SIG-M5 treated with dmso at 0.1 percent for 504 hours (cell line): Measurements from ENCODE around the gene DEPDC7.

Experiments
- DNase-seq: peaks from one replicate; lab custom pipeline; 2025; ENCODE audit not compliant: unreplicated experiment; lab: John Stamatoyannopoulos, UW

DEPDC7 gene

DNA sequence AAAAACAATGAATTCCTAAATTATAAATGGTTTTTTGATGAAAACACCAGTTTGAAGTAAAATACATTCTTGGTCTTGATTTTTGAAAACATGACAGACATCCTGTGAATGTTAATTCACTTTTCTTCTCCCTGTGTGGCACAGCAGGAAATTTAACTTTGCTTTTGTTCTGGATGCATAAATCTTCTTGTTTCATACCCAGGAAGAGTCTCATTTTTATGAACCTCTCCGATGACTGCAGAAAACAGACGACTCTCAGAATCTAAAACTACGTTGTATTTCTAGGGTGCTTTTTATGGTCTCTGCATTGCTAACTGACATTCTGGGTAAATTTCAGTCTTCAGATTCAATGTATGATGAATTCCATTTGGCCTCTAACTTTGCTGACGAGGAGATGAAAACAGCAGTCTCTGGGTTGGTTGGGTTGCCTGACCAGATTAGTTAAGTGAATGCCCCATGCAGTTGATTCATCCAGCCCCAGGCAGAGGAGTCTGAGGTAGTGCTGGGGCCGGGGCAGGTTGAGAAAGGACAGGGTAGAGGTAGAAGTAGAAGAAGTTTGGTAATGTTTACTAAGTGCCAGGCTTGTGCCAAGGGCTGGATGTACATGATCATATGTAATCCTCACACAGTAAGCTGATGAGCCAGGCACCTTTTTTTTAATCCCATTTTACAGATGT lies 43.8 kb downstream of the DEPDC7 start:
- DNase-seq, result no peak

DNA sequence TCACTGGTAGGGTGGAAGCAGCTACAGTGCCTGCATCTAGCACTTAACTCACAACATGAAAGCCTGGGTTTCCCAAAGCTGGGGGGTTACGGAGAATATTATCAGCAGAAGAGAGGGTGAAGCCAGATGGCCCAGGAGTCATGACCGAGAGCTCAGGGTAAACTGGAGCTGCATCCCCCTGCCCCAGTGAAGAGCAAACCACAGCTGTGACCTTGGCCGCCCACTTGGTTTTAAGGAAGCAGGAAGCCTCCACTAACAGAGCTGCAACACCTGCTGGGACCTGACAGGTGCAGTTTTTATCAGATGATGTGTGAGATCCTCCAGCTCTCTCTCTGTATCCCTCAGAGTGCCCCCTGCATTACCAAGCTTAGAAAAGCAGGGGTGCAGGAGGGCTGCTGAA lies 44.6 kb downstream of the DEPDC7 start:
- DNase-seq, result no peak

DNA sequence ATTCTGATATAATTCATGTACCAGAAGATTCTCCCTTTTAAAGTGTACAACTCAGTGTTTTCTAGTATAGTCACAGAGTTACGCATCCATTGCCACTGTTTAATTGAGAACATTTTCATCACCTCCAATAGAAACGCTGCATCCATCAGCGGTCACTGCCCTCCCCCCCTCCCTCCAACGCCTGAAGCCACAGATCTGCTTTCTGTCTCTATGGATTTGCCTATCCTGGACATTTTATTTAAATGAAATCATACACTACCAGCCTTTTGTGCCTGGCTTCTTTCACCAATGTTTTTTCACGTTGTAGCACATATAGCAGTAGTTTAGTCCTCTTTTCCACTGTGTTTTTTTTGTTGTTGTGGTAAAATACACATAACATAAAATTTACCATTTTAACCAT lies 46.5 kb downstream of the DEPDC7 start:
- no peak for DNase-seq

DNA sequence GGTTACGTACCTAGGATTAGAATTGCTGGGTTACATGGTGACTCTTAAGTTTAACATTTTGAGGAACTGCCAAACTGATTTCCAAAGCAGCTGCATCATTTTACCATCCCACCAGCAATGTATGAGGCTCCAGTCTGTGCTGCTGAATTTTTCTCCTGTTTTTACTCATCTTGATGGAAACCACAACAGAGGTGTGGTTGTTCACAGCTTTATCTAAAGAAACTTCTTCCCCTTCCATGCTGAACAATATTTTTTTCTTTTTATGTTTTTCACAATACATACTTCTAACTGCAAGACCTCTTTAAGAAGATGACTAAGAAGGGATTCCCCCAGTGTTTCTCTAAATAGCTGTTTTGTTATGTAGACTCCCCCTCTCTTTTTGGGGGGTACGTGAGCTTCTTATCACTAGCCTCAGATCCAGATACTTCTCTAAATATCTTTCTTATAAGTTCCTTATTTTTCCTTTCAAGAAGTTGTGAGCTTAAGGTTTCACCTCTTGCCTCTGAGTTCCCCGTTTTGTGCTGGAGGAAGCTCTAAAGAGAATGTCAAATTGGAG lies 47.7 kb downstream of the DEPDC7 start:
- peak; percentile 64 for DNase-seq

DNA sequence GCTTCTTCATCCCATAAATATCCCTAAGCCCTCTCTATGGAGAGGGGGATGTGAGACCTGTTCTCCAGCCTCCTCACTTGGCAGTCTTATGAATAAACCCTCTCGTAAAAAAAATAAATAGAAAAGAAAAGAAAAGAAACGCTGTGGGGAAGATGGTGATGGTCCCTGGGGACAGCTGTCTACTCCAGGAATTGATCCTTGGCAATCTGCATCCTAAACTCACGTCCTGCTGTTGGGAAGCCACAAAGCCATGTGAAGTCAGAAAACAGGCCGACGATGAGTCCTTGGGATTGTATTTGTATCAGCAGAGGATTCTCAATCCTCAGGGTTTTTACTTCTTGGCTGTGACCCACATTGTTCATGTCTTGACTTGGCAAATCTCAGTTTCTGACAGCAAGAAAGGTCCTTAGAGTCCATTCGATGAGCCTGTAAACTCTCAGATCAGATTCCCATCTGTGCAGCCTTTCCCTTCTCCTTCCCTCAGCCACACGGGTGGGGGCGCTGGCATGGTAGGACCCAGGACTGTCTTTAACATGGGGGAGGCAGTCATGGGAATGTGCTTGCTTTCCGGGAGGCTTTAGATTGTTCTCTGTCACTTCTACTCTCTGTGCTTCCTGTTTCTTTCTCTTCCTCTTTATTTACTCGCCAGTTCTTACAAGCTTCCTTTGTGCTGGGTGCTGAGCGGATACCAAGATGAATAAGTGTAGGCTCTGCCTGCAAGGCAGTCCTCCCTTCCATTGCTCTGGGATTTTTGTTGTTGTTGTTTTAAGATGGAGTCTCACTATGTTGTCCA lies 48.6 kb downstream of the DEPDC7 start:
- peak; percentile 80 for DNase-seq

DNA sequence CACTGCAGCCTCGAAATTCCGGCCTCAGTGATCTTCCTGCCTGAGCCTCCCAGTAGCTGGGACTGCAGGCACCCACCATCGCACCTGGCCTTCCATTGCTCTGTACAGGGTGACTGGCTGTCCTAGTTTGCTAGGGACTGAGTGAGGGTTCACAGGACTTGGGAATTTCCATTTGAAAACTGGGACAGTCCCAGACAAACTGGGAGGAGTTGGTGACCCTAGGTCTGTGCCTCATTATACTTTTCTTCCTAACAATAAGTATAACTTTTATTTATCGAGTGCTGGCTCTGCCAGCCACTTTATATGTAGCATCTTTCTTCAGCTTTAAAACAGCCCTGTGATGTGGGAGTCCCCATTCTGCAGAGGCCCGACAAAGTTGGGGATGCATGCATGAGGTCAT lies 49.2 kb downstream of the DEPDC7 start:
- DNase-seq, result no peak

DNA sequence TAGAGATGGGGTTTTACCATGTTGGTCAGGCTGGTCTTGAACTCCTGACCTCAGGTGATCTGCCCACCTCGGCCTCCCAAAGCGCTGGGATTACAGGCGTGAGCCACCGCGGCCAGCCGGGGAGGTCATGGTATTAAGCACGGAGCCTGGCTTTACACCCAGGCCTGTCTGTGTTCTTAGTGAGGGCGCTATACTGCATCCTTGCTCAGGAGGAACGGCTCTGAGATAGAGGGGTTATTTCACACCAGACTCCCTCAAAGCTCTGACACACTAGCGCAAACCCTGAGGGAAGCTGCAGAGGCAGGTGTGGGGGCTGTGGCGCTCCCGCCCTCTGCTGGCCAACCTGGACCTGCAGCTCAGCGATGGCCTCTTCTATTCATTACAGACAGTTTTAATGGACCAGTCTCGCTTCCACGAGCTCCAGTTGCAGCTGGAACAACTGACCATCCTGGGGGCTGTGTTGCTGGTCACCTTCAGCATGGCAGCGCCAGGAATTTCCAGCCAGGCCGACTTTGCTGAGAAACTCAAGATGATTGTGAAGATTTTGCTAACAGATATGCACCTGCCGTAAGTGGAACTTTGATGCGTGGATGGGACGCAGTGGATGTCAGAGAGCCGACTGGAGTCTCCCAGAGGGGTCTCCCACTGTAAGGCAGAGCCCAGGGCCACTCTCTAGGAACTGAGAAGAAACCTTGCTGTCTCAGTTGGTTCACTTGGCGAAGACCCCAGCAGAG lies 49.9 kb downstream of the DEPDC7 start:
- peak; percentile 55 for DNase-seq

DNA sequence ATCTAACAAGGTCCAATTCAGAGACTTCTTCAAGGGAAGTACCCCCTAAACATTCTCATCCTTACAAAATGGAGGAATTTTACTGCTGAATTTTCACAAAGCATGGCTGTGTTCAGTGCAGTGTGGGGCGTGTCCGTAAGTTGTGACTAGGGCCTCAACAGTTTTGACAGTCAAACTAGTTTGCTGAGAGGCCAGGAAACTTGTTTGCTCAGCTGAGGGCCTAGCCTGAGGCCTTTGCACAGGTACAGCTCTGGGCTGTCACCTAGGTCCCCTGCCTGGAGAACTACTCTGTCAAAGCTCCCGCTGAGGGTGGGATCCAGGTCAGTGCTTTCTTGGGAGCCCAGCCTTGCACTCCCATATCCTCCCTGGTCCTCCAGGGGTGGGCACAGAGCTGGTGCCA lies 51.6 kb downstream of the DEPDC7 start:
- no peak for DNase-seq

DNA sequence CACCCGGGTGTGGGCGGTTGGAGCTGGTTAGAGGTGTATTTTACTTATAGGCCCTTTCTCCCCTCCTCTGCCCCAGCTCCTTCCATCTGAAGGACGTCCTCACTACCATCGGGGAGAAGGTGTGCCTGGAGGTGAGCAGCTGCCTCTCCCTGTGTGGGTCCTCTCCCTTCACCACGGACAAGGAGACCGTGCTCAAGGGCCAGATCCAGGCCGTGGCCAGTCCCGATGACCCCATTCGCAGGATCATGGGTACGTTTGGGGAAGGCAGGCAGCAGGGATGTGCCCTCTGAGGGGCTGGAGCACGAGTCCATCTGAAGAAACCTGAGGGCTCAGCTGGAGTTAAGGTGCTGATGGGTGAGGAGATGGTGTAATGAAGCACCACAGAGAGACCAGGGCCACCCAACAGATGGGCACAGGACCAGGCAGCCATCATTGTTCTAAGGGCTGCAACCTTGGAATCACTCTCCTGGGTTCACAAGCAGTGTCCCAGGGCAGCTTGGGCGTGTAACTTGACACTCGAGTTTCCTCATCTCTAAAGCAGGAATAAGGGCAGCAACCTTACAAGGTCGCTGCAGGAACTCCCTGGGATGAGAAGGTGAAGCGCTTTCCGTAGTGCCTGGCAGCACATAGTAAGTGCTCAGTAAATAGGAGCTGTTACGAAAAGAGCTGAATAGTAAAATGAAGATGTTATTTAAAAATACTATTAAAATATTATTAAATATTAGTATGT lies 53.1 kb downstream of the DEPDC7 start:
- no peak for DNase-seq

DNA sequence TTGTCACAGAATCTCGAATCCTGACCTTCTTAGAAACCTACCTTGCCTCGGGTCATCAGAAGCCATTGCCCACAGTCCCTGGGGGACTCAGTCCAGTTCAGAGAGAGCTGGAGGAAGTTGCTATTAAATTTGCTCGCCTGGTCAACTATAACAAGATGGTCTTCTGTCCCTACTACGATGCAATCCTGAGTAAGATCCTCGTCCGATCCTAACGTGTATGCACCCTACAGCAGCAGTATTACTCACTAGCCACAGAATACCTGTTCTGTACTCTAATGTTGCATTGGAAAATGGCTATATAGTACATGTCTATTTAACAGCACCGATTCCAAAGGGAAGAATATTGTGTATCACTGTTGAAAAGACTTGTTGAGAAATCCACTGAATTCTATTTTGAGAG lies 56.8 kb downstream of the DEPDC7 start:
- DNase-seq, result no peak
